HG03280 (cell line): ENCODE measurements around the gene PTPRT.

Experiments
- ATAC-seq: cut with Tn5 transposase; IDR thresholded peaks from one replicate; pipeline ENCODE4 v1.9.1; 2021; ENCODE audit warnings: mild to moderate bottlenecking, moderate library complexity; ENCODE audit not compliant: unreplicated experiment

The PTPRT gene

GRCh38 chr20:42587427-42587826, 602.3 kb downstream of the PTPRT start:
- no peak for ATAC-seq

DNA sequence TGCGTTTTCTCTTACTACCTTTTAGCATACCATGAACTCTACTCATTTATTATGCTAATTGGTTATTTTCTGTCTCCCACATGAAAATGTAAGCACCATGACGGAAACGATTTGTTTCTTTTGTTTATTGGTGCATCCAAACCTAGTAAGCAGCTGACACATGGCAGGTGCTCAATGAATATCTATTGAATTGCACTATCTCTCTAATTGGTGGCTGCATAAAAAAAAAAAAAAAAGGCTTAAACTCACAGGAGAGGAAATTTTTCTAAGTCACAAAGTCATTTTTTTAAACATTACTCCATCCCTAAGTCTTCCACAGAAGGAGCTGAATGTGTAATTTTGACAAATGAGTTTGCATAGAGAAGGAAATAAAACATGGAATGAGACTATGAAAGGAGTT, 608.4 kb downstream of the PTPRT start:
- no peak for ATAC-seq

DNA sequence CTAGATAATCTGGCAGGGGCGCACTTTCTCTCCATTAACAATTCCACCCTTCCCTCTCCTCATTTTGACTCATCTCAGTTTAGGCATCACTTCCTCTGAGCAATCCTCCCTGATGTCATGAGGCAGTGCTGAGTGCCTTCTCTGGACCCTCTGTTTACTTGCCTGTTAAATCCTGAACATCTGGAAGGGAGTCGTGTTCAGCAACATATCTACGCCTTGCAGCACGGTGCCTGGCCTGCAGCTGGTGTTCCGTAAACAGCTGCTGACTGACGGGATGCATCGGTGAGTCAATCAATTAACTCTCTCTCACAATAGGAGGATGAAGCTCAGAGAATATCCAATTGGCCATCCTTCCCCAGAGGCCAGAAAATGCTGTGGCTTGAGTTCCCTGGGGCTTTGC, 613.5 kb downstream of the PTPRT start:
- no peak for ATAC-seq

GRCh38 chr20:42572320-42573016, 617.2 kb downstream of the PTPRT start:
- ATAC-seq: no peak

DNA sequence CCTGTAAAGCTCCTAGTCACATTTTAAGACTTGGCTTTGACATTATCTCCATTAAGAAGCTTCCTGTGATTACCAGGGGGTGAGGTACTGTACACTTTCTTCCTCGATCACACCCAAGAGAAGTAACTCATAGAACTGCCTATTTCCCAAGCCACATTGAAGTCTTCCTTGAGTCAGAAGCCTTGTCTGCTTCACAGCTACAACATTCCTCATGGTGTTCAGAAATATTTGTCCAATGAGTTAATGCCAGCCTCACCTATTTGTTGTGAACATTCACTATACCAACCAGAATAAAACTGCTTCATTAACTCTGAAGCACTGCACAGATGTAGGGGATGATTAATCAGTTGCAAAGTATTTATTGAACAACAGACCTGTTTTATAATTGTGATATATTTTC, 622.3 kb downstream of the PTPRT start:
- ATAC-seq: no peak

- ATAC-seq: no peak
These were observed 624.3 kb downstream of the PTPRT start for GRCh38 chr20:42565235-42565995.

GRCh38 chr20:42559665-42560064, 630.0 kb downstream of the PTPRT start:
- ATAC-seq: no peak

- ATAC-seq: no peak
These were observed 633.1 kb downstream of the PTPRT start for GRCh38 chr20:42556575-42556974.

DNA sequence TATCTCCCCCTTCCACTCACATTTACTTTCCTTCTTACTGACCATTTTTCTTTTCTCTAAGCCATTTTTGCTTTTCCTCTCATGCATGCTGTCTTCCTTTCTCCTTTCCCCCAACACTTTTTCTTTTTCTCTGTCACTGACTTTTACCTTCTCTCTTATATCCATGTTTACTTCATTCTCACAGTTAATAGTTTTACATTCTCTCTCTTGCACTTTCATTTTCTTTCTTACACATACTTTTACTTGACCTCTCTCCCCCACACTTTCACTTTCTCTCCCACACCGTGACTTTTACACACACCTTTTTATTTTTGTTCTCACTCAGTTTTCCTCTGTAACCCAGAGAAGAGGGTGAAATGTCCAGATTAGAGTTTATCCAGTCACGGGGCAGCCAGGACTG, 636.3 kb downstream of the PTPRT start:
- no peak for ATAC-seq

- no peak for ATAC-seq
These were observed 640.2 kb downstream of the PTPRT start for GRCh38 chr20:42549496-42549895.

- no peak for ATAC-seq
These were observed 644.8 kb downstream of the PTPRT start for GRCh38 chr20:42544926-42545325.

- ATAC-seq: no peak
These were observed 656.9 kb downstream of the PTPRT start for GRCh38 chr20:42532831-42533230.

DNA sequence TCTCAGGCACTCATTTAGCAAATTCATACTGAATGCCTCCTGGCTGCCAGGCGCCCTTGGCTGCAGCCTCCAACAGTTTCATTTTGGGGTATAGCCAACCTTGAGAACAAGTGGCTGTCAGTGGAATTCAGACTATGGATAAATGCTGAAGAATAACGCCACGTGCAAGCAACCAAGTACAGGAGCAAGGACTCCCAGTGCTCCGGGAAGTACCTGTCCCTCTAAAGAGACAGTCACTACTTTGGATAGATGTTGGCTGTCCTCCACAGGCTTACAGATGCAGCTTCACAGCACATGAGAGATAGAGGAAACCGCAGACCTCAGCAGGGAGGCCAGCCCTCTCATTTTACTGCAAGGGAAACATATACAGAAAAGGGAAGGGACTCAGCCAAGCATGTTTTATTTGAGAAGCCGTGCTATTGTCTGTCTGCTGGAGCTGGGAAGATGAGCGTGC, 658.2 kb downstream of the PTPRT start:
- ATAC-seq: no peak

DNA sequence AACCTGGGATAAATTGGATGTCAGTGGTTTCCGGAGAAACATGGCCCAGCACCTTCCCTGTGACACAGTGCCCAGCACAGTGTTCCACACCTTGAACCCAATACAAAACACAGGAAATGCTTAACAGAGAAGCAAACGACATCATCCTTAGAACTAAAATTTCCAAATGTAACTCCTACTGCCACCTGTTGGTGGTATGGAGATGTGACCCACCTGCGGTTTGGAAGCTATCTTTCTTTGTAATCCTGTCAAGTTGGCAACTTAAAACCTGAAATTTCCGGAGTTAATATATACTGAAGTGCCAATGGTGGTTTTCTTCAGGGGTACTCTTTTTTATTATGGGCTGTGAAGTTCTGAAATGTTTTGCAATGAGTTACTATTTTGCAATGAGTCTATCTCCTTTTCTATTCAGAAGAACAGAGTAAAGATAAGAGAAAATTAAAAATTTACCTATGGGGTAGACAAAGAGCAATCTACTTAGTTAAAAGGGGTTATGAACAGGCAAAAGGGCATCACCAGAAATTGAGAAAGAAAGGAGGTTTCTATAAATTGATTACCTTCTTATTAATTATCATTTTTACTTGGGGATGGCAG, 658.8 kb downstream of the PTPRT start:
- no peak for ATAC-seq

DNA sequence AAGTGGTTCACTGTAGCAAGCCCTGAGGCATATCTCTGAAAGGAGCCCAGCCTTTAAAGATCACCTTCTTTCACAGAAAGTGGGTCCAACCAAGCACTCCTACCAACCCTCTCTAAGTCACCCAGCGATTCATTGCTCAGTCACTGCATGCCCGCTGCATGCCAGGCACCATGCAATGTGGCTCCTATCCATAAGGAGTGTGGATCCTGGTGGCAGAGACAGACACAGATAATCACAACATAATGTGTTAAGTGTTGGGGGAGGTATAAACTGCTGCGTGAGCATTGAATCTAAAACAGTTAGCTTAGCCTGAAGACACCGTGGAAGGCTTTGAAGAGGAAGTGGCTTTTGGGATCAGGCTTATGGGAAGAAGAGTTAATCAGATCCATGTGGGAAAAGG, 659.5 kb downstream of the PTPRT start:
- ATAC-seq: no peak

GRCh38 chr20:42524058-42524457, 665.6 kb downstream of the PTPRT start:
- no peak for ATAC-seq

DNA sequence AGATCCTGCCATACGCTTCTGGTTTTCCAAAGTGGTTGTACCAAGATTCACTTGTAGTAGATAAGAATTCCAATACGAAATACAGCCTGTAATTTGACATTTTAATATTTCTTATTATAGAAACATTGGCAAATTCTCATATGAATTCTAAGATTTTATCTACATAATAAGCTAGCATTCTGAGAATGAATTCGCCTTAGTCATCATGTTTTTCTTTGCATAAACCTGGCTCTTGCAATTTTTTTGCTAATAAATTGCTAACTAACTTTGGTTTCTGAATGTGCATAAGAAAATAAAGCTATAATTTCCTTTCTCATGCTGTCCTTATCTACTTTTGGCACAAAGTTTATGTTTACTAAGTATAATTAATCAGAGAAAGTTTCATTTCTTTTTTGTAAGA, 673.0 kb downstream of the PTPRT start:
- ATAC-seq: no peak

DNA sequence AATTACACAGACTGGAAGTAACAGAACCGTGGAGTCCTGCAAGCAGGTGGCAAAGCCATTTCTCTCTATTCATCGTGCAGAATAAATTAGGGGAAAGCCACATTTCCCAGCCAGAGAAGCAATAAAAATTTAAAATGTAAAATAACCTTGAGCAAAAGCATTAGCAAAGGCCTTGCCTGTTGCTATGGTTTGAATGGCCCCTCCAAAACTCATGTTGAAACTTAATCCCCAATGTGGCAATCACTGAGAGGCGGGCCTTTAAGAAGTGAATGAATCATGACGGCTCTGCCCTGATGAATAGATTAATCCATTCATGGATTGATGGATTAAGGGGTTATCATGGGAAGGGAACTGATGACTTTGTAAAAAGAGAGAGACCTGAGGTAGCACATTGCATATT, 679.0 kb downstream of the PTPRT start:
- ATAC-seq: no peak

GRCh38 chr20:42507874-42508273, 681.8 kb downstream of the PTPRT start:
- no peak for ATAC-seq

- ATAC-seq: no peak
These were observed 683.3 kb downstream of the PTPRT start for GRCh38 chr20:42506397-42506796.

GRCh38 chr20:42502591-42502990, 687.1 kb downstream of the PTPRT start:
- no peak for ATAC-seq

DNA sequence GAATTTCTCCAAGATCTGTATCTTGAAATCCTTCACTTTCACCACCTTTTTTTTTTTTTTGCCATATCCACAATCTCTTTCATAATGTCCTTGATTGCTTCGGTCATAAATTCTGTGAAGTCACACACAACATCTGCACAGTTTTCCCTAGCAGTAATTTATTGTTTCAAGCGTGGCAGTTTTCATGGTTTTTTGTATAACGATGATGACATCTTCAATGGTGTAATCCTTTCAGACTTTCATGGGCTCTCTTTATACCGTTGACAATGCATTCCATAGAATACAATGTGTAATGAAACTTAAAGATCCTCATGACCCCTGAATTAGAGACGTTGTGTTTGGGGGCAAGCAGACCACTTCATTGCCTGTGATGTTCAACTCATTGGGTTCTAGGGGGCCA, 693.1 kb downstream of the PTPRT start:
- no peak for ATAC-seq
